Trophoblast cell (in vitro differentiated cells and primary cell): ENCODE data around the gene RHBDL2.

Experiments used
- DNase-seq, 2 donors: peaks; one replicate each; pipeline ENCODE4 v3.0.0-alpha.2; 2016
- H2AFZ ChIP-seq: 2 replicates; pipeline ENCODE4 v1.6.1; 2013; ENCODE audit warnings: low read length, moderate library complexity, mild to moderate bottlenecking; ENCODE audit not compliant: insufficient read depth, poor library complexity
- H2AK5ac ChIP-seq: 2 replicates; pipeline ENCODE4 v1.6.1; 2013; ENCODE audit warnings: mild to moderate bottlenecking, low read length
- H2BK120ac ChIP-seq: 2 replicates; pipeline ENCODE4 v1.6.1; 2013; ENCODE audit warnings: low read length, mild to moderate bottlenecking, moderate library complexity; ENCODE audit not compliant: insufficient read depth, poor library complexity
- H2BK12ac ChIP-seq: 2 replicates; pipeline ENCODE4 v1.6.1; 2013; ENCODE audit warnings: mild to moderate bottlenecking, low read length, moderate library complexity
- H2BK5ac ChIP-seq: 2 replicates; pipeline ENCODE4 v1.6.1; 2013; ENCODE audit warnings: low read length, low read depth, moderate library complexity, mild to moderate bottlenecking; ENCODE audit not compliant: poor library complexity
- H3K14ac ChIP-seq: 2 replicates; pipeline ENCODE4 v1.6.1; 2013; ENCODE audit warnings: mild to moderate bottlenecking, low read length
- H3K18ac ChIP-seq: 2 replicates; pipeline ENCODE4 v1.6.1; 2013; ENCODE audit warnings: mild to moderate bottlenecking, low read length
- H3K23ac ChIP-seq: 2 replicates; pipeline ENCODE4 v1.6.1; 2013; ENCODE audit warnings: low read length
- H3K27ac ChIP-seq: 2 replicates; pipeline ENCODE4 v1.5.1; 2013; ENCODE audit warnings: low read depth, mild to moderate bottlenecking, inconsistent platforms, low read length, moderate library complexity
- H3K27me3 ChIP-seq: 2 replicates; pipeline ENCODE4 v1.6.1; 2013; ENCODE audit warnings: inconsistent platforms, mild to moderate bottlenecking, low read length, moderate library complexity; ENCODE audit not compliant: insufficient read depth
- H3K36me3 ChIP-seq, 2 experiments: 1 replicate in 1 of 2; 2 replicates in 1 of 2; pipeline ENCODE4 v1.6.1; 2013; ENCODE audit warnings: low read length in 2 of 2, mild to moderate bottlenecking in 2 of 2, moderate library complexity in 1 of 2; ENCODE audit not compliant: insufficient read depth in 2 of 2, control insufficient read depth in 1 of 2
- H3K4ac ChIP-seq: 2 replicates; pipeline ENCODE4 v1.6.1; 2013; ENCODE audit warnings: low read depth, mild to moderate bottlenecking, low read length, moderate library complexity
- H3K4me1 ChIP-seq, 2 experiments: 1 replicate in 1 of 2; 2 replicates in 1 of 2; pipeline ENCODE4 v1.6.1; 2013; ENCODE audit warnings: low read length in 2 of 2, mild to moderate bottlenecking in 2 of 2, moderate library complexity in 1 of 2; ENCODE audit not compliant: insufficient read depth in 2 of 2, control insufficient read depth in 1 of 2
- H3K4me2 ChIP-seq: 2 replicates; pipeline ENCODE4 v1.6.1; 2013; ENCODE audit warnings: inconsistent platforms, mild to moderate bottlenecking, low read length, moderate library complexity
- H3K4me3 ChIP-seq: 2 replicates; pipeline ENCODE4 v1.5.1; 2013; ENCODE audit warnings: mild to moderate bottlenecking, low read depth, low read length, inconsistent platforms
- H3K79me1 ChIP-seq: one replicate; pipeline ENCODE4 v1.6.1; 2013; ENCODE audit warnings: low read length
- H3K79me2 ChIP-seq: 2 replicates; pipeline ENCODE4 v1.6.1; 2013; ENCODE audit warnings: low read length, mild to moderate bottlenecking; ENCODE audit not compliant: control insufficient read depth, insufficient read depth, poor library complexity
- H3K9ac ChIP-seq: 2 replicates; pipeline ENCODE4 v1.6.1; 2013; ENCODE audit warnings: mild to moderate bottlenecking, low read length
- H3K9me3 ChIP-seq: 2 replicates; pipeline ENCODE4 v1.6.1; 2013; ENCODE audit warnings: low read depth, mild to moderate bottlenecking, control low read depth, inconsistent platforms, low read length; ENCODE audit not compliant: insufficient read depth
- H4K12ac ChIP-seq: 2 replicates; pipeline ENCODE4 v1.6.1; 2013; ENCODE audit warnings: low read depth, mild to moderate bottlenecking, low read length, moderate library complexity
- H4K8ac ChIP-seq: 2 replicates; pipeline ENCODE4 v1.6.1; 2013; ENCODE audit warnings: low read depth, mild to moderate bottlenecking, low read length, moderate library complexity
- H4K91ac ChIP-seq: one replicate; pipeline ENCODE4 v1.6.1; 2013; ENCODE audit warnings: low read depth, mild to moderate bottlenecking, low read length, moderate library complexity
- WGBS: extraction: QIAGEN DNeasy Blood & Tissue Kit; methylation state at CpG from one replicate; pipeline ENCODE4 v1.1.7; 2013; ENCODE audit warnings: missing lambda C conversion rate; ENCODE audit not compliant: insufficient read length, insufficient coverage; ENCODE audit errors: extremely low coverage; 5-methylcytosine and 5-hydroxymethylcytosine counted together

RHBDL2 gene

DNA sequence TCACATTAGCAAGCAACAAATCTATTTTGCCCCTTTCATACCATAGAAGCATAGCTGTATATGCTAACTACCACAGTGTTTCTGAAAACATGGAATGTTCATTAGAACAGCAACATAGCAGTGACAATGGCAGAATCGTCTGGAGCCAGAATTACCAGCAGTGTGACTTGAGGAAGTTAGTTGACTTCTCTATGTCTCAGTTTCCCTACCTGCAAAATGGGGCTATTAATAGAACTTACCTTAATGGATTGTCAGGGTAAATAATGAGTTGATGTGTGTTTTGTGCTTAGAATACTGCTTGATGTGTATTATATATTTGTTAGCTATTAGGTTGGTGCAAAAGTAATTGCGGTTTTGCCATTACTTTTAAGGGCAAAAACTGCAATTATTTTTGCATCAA, 45.5 kb downstream of the RHBDL2 start:
- H4K12ac ChIP-seq = no peak overlapping the region
- no peak overlapping the region for H2AFZ ChIP-seq
- no peak overlapping the region for H3K18ac ChIP-seq
- no peaks in the 10 kb centered on the region for H3K79me1 ChIP-seq
- H3K36me3 ChIP-seq = no peaks in the 10 kb centered on the region
- no peaks in the 10 kb centered on the region for H3K4me1 ChIP-seq
- H3K79me2 ChIP-seq = no peaks in the 10 kb centered on the region
- no peak overlapping the region for H2BK12ac ChIP-seq
- H3K4me2 ChIP-seq = no peak overlapping the region
- H4K91ac ChIP-seq = no peak overlapping the region
- no peak overlapping the region for H3K4me3 ChIP-seq
- H3K14ac ChIP-seq = no peak overlapping the region
- H3K27ac ChIP-seq = no peak overlapping the region
- H3K23ac ChIP-seq = no peak overlapping the region
- no peak overlapping the region for H2BK5ac ChIP-seq
- no peak overlapping the region for H4K8ac ChIP-seq
- no peak overlapping the region for H2AK5ac ChIP-seq
- H3K27me3 ChIP-seq = no peaks in the 10 kb centered on the region
- no peak for DNase-seq
- no peaks in the 10 kb centered on the region for H3K9me3 ChIP-seq
- no peak overlapping the region for H2BK120ac ChIP-seq
- no CpG with 5 or more reads among the region's 2 CpGs for WGBS
- no peak overlapping the region for H3K9ac ChIP-seq
- H3K4ac ChIP-seq = no peak overlapping the region

DNA sequence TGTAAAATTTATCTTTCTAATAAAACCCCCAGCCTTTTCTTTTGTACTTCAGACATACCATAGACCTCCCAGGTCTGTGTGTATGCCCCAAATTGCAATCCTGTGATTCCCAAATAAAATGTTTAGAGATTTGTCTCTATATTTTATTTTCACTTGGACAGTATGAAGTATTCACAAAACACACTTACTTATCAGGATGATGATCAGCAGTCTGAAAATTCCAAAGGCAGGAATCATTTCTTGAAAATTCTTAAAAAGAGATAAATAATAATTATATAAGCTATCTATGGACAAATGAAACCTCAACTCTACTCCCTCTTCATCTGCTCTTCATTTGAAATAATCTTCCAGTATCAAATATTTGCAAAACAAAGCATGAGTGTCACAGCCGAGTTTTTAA, 48.7 kb downstream of the RHBDL2 start:
- Histone ChIP-seq H3K4me1 (peaks cover 2 to 3% of the 10 kb centered on the region in 2 experiments), H3K27me3 (no peaks in the 10 kb centered on the region), H3K79me1 (no peaks in the 10 kb centered on the region), H3K9ac (no peak overlapping the region), H2AK5ac (no peak overlapping the region), H4K12ac (no peak overlapping the region), H3K9me3 (no peaks in the 10 kb centered on the region), H2BK5ac (no peak overlapping the region), H3K4me3 (no peak overlapping the region), H3K14ac (no peak overlapping the region), H3K23ac (no peak overlapping the region), H2BK120ac (no peak overlapping the region), H3K4me2 (no peak overlapping the region), H2BK12ac (no peak overlapping the region), H4K8ac (no peak overlapping the region), H2AFZ (no peak overlapping the region), H3K36me3 (no peaks in the 10 kb centered on the region), H4K91ac (no peak overlapping the region), H3K4ac (no peak overlapping the region), H3K79me2 (no peaks in the 10 kb centered on the region), H3K27ac (no peak overlapping the region), H3K18ac (no peak overlapping the region)
- DNase-seq = peak in 1 of 2 donors; percentile 68
- no CpG with 5 or more reads among the region's 1 CpG for WGBS

DNA sequence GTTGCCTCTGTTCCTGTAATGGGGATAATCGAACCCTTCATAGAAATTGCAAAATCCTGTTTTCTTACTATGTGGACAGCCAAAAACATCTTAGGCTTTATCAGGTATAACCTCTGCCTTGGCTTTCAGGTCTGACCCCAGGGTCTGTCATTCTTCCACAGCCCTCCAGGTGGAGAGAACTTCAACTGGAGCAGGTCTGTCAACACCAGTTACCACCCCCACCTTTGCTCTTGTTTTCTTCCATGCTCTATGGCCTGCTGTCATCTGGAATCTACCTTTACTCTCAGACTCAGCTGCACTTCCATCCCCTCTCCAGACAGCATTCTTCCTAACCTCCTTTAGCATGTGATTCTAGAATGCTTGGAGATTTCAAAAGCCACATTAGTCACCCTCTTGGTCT, 49.9 kb downstream of the RHBDL2 start:
- Histone ChIP-seq H3K27me3 (no peaks in the 10 kb centered on the region), H3K9ac (no peak overlapping the region), H3K79me2 (no peaks in the 10 kb centered on the region), H3K4me2 (no peak overlapping the region), H4K12ac (no peak overlapping the region), H3K36me3 (no peaks in the 10 kb centered on the region), H3K23ac (no peak overlapping the region), H3K9me3 (no peaks in the 10 kb centered on the region), H3K4ac (no peak overlapping the region), H3K4me3 (no peak overlapping the region), H4K91ac (no peak overlapping the region), H2BK12ac (no peak overlapping the region), H3K4me1 (peaks cover 2 to 3% of the 10 kb centered on the region in 2 experiments), H3K79me1 (no peaks in the 10 kb centered on the region), H2AK5ac (no peak overlapping the region), H4K8ac (no peak overlapping the region), H3K14ac (no peak overlapping the region), H3K18ac (no peak overlapping the region), H3K27ac (no peak overlapping the region), H2AFZ (no peak overlapping the region), H2BK120ac (no peak overlapping the region), H2BK5ac (no peak overlapping the region)
- DNase-seq = peak; percentile 91 to 94
- WGBS = no CpG with 5 or more reads among the region's 1 CpG

DNA sequence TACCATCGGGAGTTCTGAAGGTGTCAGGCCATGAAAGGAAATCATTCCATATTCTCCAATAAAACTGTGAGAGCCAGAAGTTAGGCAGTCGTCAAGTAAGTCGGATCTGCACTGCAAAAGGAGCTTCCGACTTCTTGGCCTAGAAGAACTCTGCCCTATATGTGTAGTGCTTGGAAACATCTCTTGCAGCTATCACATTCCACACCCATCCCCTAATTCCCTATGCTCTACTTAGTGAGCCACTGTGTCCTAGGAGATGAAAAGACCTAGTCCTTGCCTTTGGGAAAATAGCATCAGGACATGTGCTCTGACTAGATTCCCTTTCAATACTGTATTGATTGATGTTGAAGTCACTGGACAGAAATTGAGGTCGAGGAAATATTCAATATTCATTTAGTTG, 52.0 kb downstream of the RHBDL2 start:
- no CpG with 5 or more reads among the region's 5 CpGs for WGBS
- H3K9me3 ChIP-seq = no peaks in the 10 kb centered on the region
- H3K18ac ChIP-seq = no peak overlapping the region
- no peak overlapping the region for H4K8ac ChIP-seq
- H3K79me2 ChIP-seq = no peaks in the 10 kb centered on the region
- H3K4me3 ChIP-seq = no peak overlapping the region
- H2AK5ac ChIP-seq = no peak overlapping the region
- peaks cover 2 to 3% of the 10 kb centered on the region in 2 experiments for H3K4me1 ChIP-seq
- no peak overlapping the region for H3K4ac ChIP-seq
- no peak overlapping the region for H4K91ac ChIP-seq
- no peaks in the 10 kb centered on the region for H3K79me1 ChIP-seq
- no peak overlapping the region for H3K27ac ChIP-seq
- H3K9ac ChIP-seq = peak overlapping the region; percentile 74
- H3K23ac ChIP-seq = peak overlapping the region; percentile 74
- no peak overlapping the region for H2AFZ ChIP-seq
- no peaks in the 10 kb centered on the region for H3K36me3 ChIP-seq
- no peaks in the 10 kb centered on the region for H3K27me3 ChIP-seq
- no peak overlapping the region for H2BK5ac ChIP-seq
- H2BK120ac ChIP-seq = no peak overlapping the region
- H3K4me2 ChIP-seq = no peak overlapping the region
- no peak overlapping the region for H4K12ac ChIP-seq
- no peak overlapping the region for H3K14ac ChIP-seq
- DNase-seq = peak; percentile 68 to 81
- no peak overlapping the region for H2BK12ac ChIP-seq
